ENCODE measurements around the gene REEP6. TPM values are rescaled to one million over a fixed set of nuclear protein-coding genes. Genes with fewer than 3 reads are reported as not detected.

REEP6 gene
- polyA plus RNA-seq, 1 of the 3 experiments (the other 2 are of a cell fraction), result 9.1 TPM

- TF ChIP-seq CTCF (IDR thresholded peaks at IDR 0.05) (no peak), RXRA (IDR thresholded peaks at IDR 0.05; ENCODE audit: borderline replicate concordance, low read depth) (no peak), TAF1 (IDR thresholded peaks at IDR 0.05; ENCODE audit: borderline replicate concordance, low read depth, low read length) (no peak), NRF1 (IDR thresholded peaks at IDR 0.05; ENCODE audit: low read depth, low read length) (no peak), YY1 (IDR thresholded peaks at IDR 0.05; ENCODE audit: low read depth) (no peak), USF1 (IDR thresholded peaks at IDR 0.05; ENCODE audit: borderline replicate concordance, low read depth) (no peak), SIN3A (IDR thresholded peaks at IDR 0.05; ENCODE audit: borderline replicate concordance, low read depth, low read length) (no peak), GABPA (IDR thresholded peaks at IDR 0.05; ENCODE audit: low read depth) (no peak), CHD2 (IDR thresholded peaks at IDR 0.05; ENCODE audit: low read length, partially characterized antibody) (no peak), JUND (IDR thresholded peaks at IDR 0.05) (no peak), ZBTB33 (IDR thresholded peaks at IDR 0.05; ENCODE audit: borderline replicate concordance, low read depth) (no peak), RCOR1 (IDR thresholded peaks at IDR 0.05; ENCODE audit: low read length) (no peak), EP300 (IDR thresholded peaks at IDR 0.05; ENCODE audit: borderline replicate concordance in 1 of 2, low read depth in 1 of 2, low read length in 1 of 2) (no peak), TCF12 (IDR thresholded peaks at IDR 0.05) (no peak), IRF3 (IDR thresholded peaks at IDR 0.05; ENCODE audit: low read depth, low read length) (no peak), TEAD4 (IDR thresholded peaks at IDR 0.05; ENCODE audit: borderline replicate concordance, insufficient read depth) (no peak), NFIC (IDR thresholded peaks at IDR 0.05; ENCODE audit: borderline replicate concordance) (no peak), FOXJ3 (CRISPR knock-in tag; IDR thresholded peaks at IDR 0.05) (no peak)
- no peak overlapping the region for H3K4me3 ChIP-seq (ENCODE audit: low read depth in 2 of 2, low read length in 1 of 2)
- H3K27ac ChIP-seq (ENCODE audit: low read depth in 2 of 2, low read length in 1 of 2), result no peak overlapping the region
- no peaks in the 10 kb centered on the region for H3K36me3 ChIP-seq (replicated peaks in 1 of 2; ENCODE audit: control insufficient read depth in 1 of 2, insufficient read depth in 2 of 2, low read length in 1 of 2)
- H3K79me2 ChIP-seq (ENCODE audit: insufficient read depth), result no peaks in the 10 kb centered on the region
- H3K9me2 ChIP-seq, result no peaks in the 10 kb centered on the region
- H4K20me1 ChIP-seq (ENCODE audit: insufficient read depth), result no peaks in the 10 kb centered on the region
- H3K9ac ChIP-seq, result no peak overlapping the region
- WGBS (ENCODE audit: low lambda C conversion rate), result 37% methylated on average over 7 of the region's 23 CpGs
- no peak for DNase-seq
- ChIA-PET CTCF (interaction anchor here (2.1 to 7.1 kb wide), 2 partner anchors 13 to 139 kb away, joined by 6 to 41 read pairs; no protein-coding TSS in a partner anchor), POLR2A (interaction anchor here (0.6 kb wide), 1 partner anchor 730 kb away, joined by 5 read pairs; no protein-coding TSS in a partner anchor)
- H3F3A ChIP-seq (replicated peaks; ENCODE audit: insufficient read depth), result no peaks in the 10 kb centered on the region
- peaks cover 0 to under 1% of the 10 kb centered on the region in 2 experiments; a peak in 1 of 4 replicates for H3K4me1 ChIP-seq (ENCODE audit: control insufficient read depth in 1 of 2, insufficient read depth in 2 of 2, low read depth in 1 of 2, low read length in 1 of 2)
- no peak overlapping the region for H2AFZ ChIP-seq (ENCODE audit: low read depth)
- peaks cover 24% of the 10 kb centered on the region for H3K27me3 ChIP-seq (ENCODE audit: insufficient read depth)
- H3K9me3 ChIP-seq, result no peaks in the 10 kb centered on the region
- H3K4me2 ChIP-seq, result no peak overlapping the region
Observed at GRCh38 chr19:1533510-1534150, 42.6 kb downstream of the REEP6 start.

Data from SK-N-SH (cell line).